Vagina (tissue), 2 donors: ENCODE measurements around the gene SRXN1. TPM values are rescaled to one million over a fixed set of nuclear protein-coding genes. Genes with fewer than 3 reads are reported as not detected.

Experiments
- DNase-seq, 2 donors: peaks; one replicate each; pipeline ENCODE4 v3.0.0-alpha.2; 2017; ENCODE audit errors: extremely low spot score in 2 of 2
- H3K27ac ChIP-seq: fragments of 200-600 bp; sonication (generic); one replicate; pipeline ENCODE4 v1.5.1; 2019
- H3K27me3 ChIP-seq: fragments of 200-600 bp; sonication (generic); one replicate; pipeline ENCODE4 v1.5.1; 2019
- H3K36me3 ChIP-seq, 2 donors: fragments of 200-600 bp; sonication (generic); one replicate each; pipeline ENCODE4 v1.5.1; 2017 to 2019
- H3K4me1 ChIP-seq: fragments of 200-600 bp; sonication (generic); one replicate; pipeline ENCODE4 v1.5.1; 2019
- H3K4me3 ChIP-seq, 2 donors: fragments of 200-600 bp; sonication (generic); 1 replicate in 1 of 2; 2 replicates in 1 of 2; pipeline ENCODE4 v1.5.1; 2016 to 2019
- H3K9me3 ChIP-seq: fragments of 200-600 bp; sonication (generic); one replicate; pipeline ENCODE4 v1.5.1; 2019
- CTCF ChIP-seq, 3 experiments: fragments of 450-650 bp in 2 of 3; fragments of 200-600 bp in 1 of 3; sonication (generic) in 1 of 3; IDR thresholded peaks; one replicate each; pipeline ENCODE4 v1.5.1; 2017 to 2019; ENCODE audit warnings: antibody characterized with exemption in 3 of 3, mild to moderate bottlenecking in 2 of 3, moderate library complexity in 2 of 3
- POLR2A ChIP-seq, 2 donors: fragments of 450-650 bp; IDR thresholded peaks; one replicate each; pipeline ENCODE4 v1.6.1; 2017; ENCODE audit warnings: antibody characterized with exemption in 2 of 2, mild to moderate bottlenecking in 2 of 2, moderate library complexity in 2 of 2
- POLR2AphosphoS5 ChIP-seq, 2 donors: sonication (generic); formaldehyde crosslinking; IDR thresholded peaks; one replicate each; pipeline ENCODE4 v1.9.0; 2017; ENCODE audit warnings: antibody characterized with exemption in 2 of 2, mild to moderate bottlenecking in 2 of 2, low read depth in 1 of 2; ENCODE audit not compliant: insufficient read depth in 1 of 2
- intact Hi-C: fragments of 100-400 bp; cut with DNase I; formaldehyde crosslinking; loops from one replicate; pipeline ENCODE4 v1.15.1; 2023
- total RNA-seq: library from RNA; depleted of rRNA; stranded (reverse); fragments of >200 nt; gene quantifications from one replicate; pipeline ENCODE4 v1.2.3, GENCODE V29; 2016

Gene SRXN1
- 23.8 TPM for total RNA-seq

GRCh38 chr20:653110-653589 is at the start of gene SRXN1:
TSS of gene SRXN1 (minus strand) at chr20:653200. CDS start at chr20:653185, 15 bp downstream.
- Histone ChIP-seq H3K27ac (peak within 1 kb of the TSS; percentile 87), H3K4me1 (peaks cover 25% of the 10 kb centered on the region), H3K9me3 (no peaks in the 10 kb centered on the region), H3K27me3 (no peaks in the 10 kb centered on the region), H3K4me3 (peak within 1 kb of the TSS; percentile 75 to 84), H3K36me3 (peaks cover 0 to 9% of the 10 kb centered on the region in 2 donors)
- DNase-seq, result peak in 1 of 2 donors; percentile 89
- intact Hi-C loops, result no loop called here
- TF ChIP-seq POLR2AphosphoS5 (IDR thresholded peaks at IDR 0.05; ENCODE audit: insufficient read depth in 1 of 2, low read depth in 1 of 2), result no peak
- TF ChIP-seq CTCF (IDR thresholded peaks at IDR 0.05), result peak; percentile 21 to 47 (median 46)
- peak in 1 of 2 donors; percentile 38 for TF ChIP-seq POLR2A (IDR thresholded peaks at IDR 0.05)

- H3K9me3 ChIP-seq, result no peaks in the 10 kb centered on the region
- no peaks in the 10 kb centered on the region for H3K4me1 ChIP-seq
- H3K27ac ChIP-seq, result no peak overlapping the region
- intact Hi-C loops, result no loop called here
- no peaks in the 10 kb centered on the region for H3K36me3 ChIP-seq
- TF ChIP-seq POLR2A (IDR thresholded peaks at IDR 0.05) (no peak), CTCF (IDR thresholded peaks at IDR 0.05) (no peak), POLR2AphosphoS5 (IDR thresholded peaks at IDR 0.05; ENCODE audit: insufficient read depth in 1 of 2, low read depth in 1 of 2) (no peak)
- no peaks in the 10 kb centered on the region for H3K27me3 ChIP-seq
- no peak overlapping the region for H3K4me3 ChIP-seq
- no peak for DNase-seq
Observed at GRCh38 chr20:701401-702129, 48.6 kb upstream of the SRXN1 start.

- Histone ChIP-seq H3K27ac (no peak overlapping the region), H3K9me3 (no peaks in the 10 kb centered on the region), H3K4me3 (no peak overlapping the region), H3K36me3 (no peaks in the 10 kb centered on the region), H3K4me1 (no peaks in the 10 kb centered on the region), H3K27me3 (no peaks in the 10 kb centered on the region)
- TF ChIP-seq POLR2A (IDR thresholded peaks at IDR 0.05), result no peak
- TF ChIP-seq CTCF (IDR thresholded peaks at IDR 0.05), result no peak
- TF ChIP-seq POLR2AphosphoS5 (IDR thresholded peaks at IDR 0.05; ENCODE audit: insufficient read depth in 1 of 2, low read depth in 1 of 2), result no peak
- intact Hi-C loops, result no loop called here
- DNase-seq, result no peak
Observed at GRCh38 chr20:699811-700338, 46.9 kb upstream of the SRXN1 start.

GRCh38 chr20:699342-699741 is 46.3 kb upstream of the SRXN1 start:
- TF ChIP-seq CTCF (IDR thresholded peaks at IDR 0.05), result no peak
- TF ChIP-seq POLR2A (IDR thresholded peaks at IDR 0.05), result no peak
- TF ChIP-seq POLR2AphosphoS5 (IDR thresholded peaks at IDR 0.05; ENCODE audit: insufficient read depth in 1 of 2, low read depth in 1 of 2), result no peak
- Histone ChIP-seq H3K36me3 (no peaks in the 10 kb centered on the region), H3K9me3 (no peaks in the 10 kb centered on the region), H3K27ac (no peak overlapping the region), H3K4me3 (no peak overlapping the region), H3K4me1 (no peaks in the 10 kb centered on the region), H3K27me3 (no peaks in the 10 kb centered on the region)
- no peak for DNase-seq
- intact Hi-C loops, result no loop called here

- TF ChIP-seq CTCF (IDR thresholded peaks at IDR 0.05) (no peak), POLR2A (IDR thresholded peaks at IDR 0.05) (no peak), POLR2AphosphoS5 (IDR thresholded peaks at IDR 0.05; ENCODE audit: insufficient read depth in 1 of 2, low read depth in 1 of 2) (no peak)
Observed at GRCh38 chr20:698276-698675, 45.3 kb upstream of the SRXN1 start.

More at GRCh38 chr20:698276-698675, 45.3 kb upstream of the SRXN1 start:
- H3K36me3 ChIP-seq, result no peaks in the 10 kb centered on the region
- no peak overlapping the region for H3K4me3 ChIP-seq
- H3K27ac ChIP-seq, result no peak overlapping the region
- H3K4me1 ChIP-seq, result no peaks in the 10 kb centered on the region
- intact Hi-C loops, result no loop called here
- no peaks in the 10 kb centered on the region for H3K27me3 ChIP-seq
- DNase-seq, result no peak
- H3K9me3 ChIP-seq, result no peaks in the 10 kb centered on the region
